ENCODE data around the gene FGD6.

Gene FGD6

GRCh38 chr12:95195122-95195521 lies 22.1 kb downstream of the FGD6 start:
- no peak overlapping the region for H3K4me3 ChIP-seq (ENCODE audit: low read depth, low read length)
- DNase-seq (ENCODE audit: low read depth) = no peak
- in situ Hi-C loops (cut with HindIII; ENCODE audit: low sequenced_read_pairs) = no loop called here
- TF ChIP-seq CTCF (IDR thresholded peaks at IDR 0.05; ENCODE audit: low read depth, low read length, missing control alignments) = no peak

DNA sequence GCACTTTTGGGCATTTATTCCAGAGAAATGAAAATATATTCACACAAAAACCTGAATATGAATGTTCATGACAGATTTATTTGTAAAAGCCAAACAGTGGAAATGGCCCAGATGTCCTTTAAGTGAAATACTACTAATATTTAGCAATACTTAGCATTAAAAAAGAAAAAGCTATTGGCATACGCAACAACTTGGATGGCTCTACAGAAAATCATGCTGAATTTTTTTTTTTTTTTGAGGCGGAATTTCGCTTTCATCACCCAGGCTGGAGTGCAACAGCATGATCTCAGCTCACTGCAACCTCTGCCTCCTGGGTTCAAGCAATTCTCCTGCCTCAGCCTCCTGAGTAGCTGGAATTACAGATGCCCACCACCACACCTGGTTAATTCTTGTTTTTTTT lies 24.1 kb downstream of the FGD6 start:
- no peak for DNase-seq (ENCODE audit: low read depth)
- H3K4me3 ChIP-seq (ENCODE audit: low read depth, low read length) = no peak overlapping the region
- TF ChIP-seq CTCF (IDR thresholded peaks at IDR 0.05; ENCODE audit: low read depth, low read length, missing control alignments) = no peak
- in situ Hi-C loops (cut with HindIII; ENCODE audit: low sequenced_read_pairs) = no loop called here

DNA sequence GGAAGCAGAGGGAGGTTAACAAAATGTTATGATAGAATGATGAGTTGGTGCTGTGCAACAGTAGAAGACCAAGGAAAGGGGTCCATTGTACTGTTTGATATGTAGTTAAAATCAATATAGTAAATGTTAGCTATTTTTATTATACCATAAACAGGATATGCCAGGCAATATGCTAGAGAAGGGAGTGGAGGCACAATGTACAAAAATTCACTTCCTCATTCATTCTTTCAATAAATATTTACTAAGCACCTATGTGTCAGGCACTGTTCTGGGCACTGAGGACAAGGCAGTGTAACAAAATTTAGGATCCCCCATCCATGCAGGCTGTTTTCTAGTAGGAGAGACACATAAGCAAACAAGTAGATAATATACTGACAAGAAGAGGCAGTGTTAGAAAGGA lies 25.0 kb downstream of the FGD6 start:
- in situ Hi-C loops (cut with HindIII; ENCODE audit: low sequenced_read_pairs) = no loop called here
- no peak overlapping the region for H3K4me3 ChIP-seq (ENCODE audit: low read depth, low read length)
- no peak for TF ChIP-seq CTCF (IDR thresholded peaks at IDR 0.05; ENCODE audit: low read depth, low read length, missing control alignments)
- DNase-seq (ENCODE audit: low read depth) = no peak

GRCh38 chr12:95191060-95191696 lies 26.1 kb downstream of the FGD6 start:
- H3K4me3 ChIP-seq (ENCODE audit: low read depth, low read length) = no peak overlapping the region
- TF ChIP-seq CTCF (IDR thresholded peaks at IDR 0.05; ENCODE audit: low read depth, low read length, missing control alignments) = no peak
- in situ Hi-C loops (cut with HindIII; ENCODE audit: low sequenced_read_pairs) = no loop called here
- DNase-seq (ENCODE audit: low read depth) = no peak

GRCh38 chr12:95187865-95188415 lies 29.3 kb downstream of the FGD6 start:
- no peak for TF ChIP-seq CTCF (IDR thresholded peaks at IDR 0.05; ENCODE audit: low read depth, low read length, missing control alignments)
- DNase-seq (ENCODE audit: low read depth) = no peak
- in situ Hi-C loops (cut with HindIII; ENCODE audit: low sequenced_read_pairs) = no loop called here
- no peak overlapping the region for H3K4me3 ChIP-seq (ENCODE audit: low read depth, low read length)

GRCh38 chr12:95185854-95186253 lies 31.4 kb downstream of the FGD6 start:
- no peak overlapping the region for H3K4me3 ChIP-seq (ENCODE audit: low read depth, low read length)
- no peak for DNase-seq (ENCODE audit: low read depth)
- TF ChIP-seq CTCF (IDR thresholded peaks at IDR 0.05; ENCODE audit: low read depth, low read length, missing control alignments) = no peak
- in situ Hi-C loops (cut with HindIII; ENCODE audit: low sequenced_read_pairs) = no loop called here
